Embryonic facial prominence (tissue), 1 donor: Measurements from ENCODE around the gene MUC4.
A peak's percentile ranks its signal among the peaks of the same experiment; 100 is the strongest.
"Not testable (repeated sequence)": the region's sequence is repeated elsewhere in the genome, so short reads cannot be mapped to it uniquely, and the experiment has no call there.

Experiments
- DNase-seq: peaks from one replicate; pipeline ENCODE4 v3.0.0-alpha.2; 2016; ENCODE audit errors: extremely low spot score

MUC4 gene

GRCh38 chr3:195813916-195814640 is 2.3 kb upstream of the MUC4 start:
- no peak for DNase-seq

GRCh38 chr3:195812366-195812765 is 637 bp upstream of the MUC4 start:
- DNase-seq: no peak

- no peak for DNase-seq
These were observed 1.3 kb downstream of the MUC4 start for GRCh38 chr3:195810455-195810845.

GRCh38 chr3:195809796-195810454 is 1.8 kb downstream of the MUC4 start:
- DNase-seq: no peak

GRCh38 chr3:195809291-195809785 is 2.4 kb downstream of the MUC4 start:
- DNase-seq: no peak

GRCh38 chr3:195808741-195809290 is 2.9 kb downstream of the MUC4 start:
- no peak for DNase-seq

GRCh38 chr3:195807681-195808121 is 4.0 kb downstream of the MUC4 start:
- no peak for DNase-seq

- DNase-seq: no peak
These were observed 4.9 kb downstream of the MUC4 start for GRCh38 chr3:195806916-195807231.

- DNase-seq: no peak
These were observed 5.4 kb downstream of the MUC4 start for GRCh38 chr3:195806211-195806915.

- DNase-seq: not testable (repeated sequence)
These were observed 6.1 kb downstream of the MUC4 start for GRCh38 chr3:195805588-195805987.

GRCh38 chr3:195805181-195805580 is 6.5 kb downstream of the MUC4 start:
- no peak for DNase-seq

- no peak for DNase-seq
These were observed 8.3 kb downstream of the MUC4 start for GRCh38 chr3:195803289-195803908.

- DNase-seq: peak; percentile 29
These were observed 8.9 kb downstream of the MUC4 start for GRCh38 chr3:195802795-195803194.

GRCh38 chr3:195802261-195802701 is 9.4 kb downstream of the MUC4 start:
- no peak for DNase-seq

- no peak for DNase-seq
These were observed 10.2 kb downstream of the MUC4 start for GRCh38 chr3:195801251-195802183.

- no peak for DNase-seq
These were observed 11.5 kb downstream of the MUC4 start for GRCh38 chr3:195800240-195800639.

GRCh38 chr3:195796795-195797194 is 14.9 kb downstream of the MUC4 start:
- DNase-seq: no peak

- no peak for DNase-seq
These were observed 17.0 kb downstream of the MUC4 start for GRCh38 chr3:195794708-195795107.

GRCh38 chr3:195792621-195793020 is 19.1 kb downstream of the MUC4 start:
- not testable (repeated sequence) for DNase-seq

GRCh38 chr3:195790901-195791300 is 20.8 kb downstream of the MUC4 start:
- DNase-seq: no peak
